Measurements from ENCODE around the gene PLSCR4.

DNA sequence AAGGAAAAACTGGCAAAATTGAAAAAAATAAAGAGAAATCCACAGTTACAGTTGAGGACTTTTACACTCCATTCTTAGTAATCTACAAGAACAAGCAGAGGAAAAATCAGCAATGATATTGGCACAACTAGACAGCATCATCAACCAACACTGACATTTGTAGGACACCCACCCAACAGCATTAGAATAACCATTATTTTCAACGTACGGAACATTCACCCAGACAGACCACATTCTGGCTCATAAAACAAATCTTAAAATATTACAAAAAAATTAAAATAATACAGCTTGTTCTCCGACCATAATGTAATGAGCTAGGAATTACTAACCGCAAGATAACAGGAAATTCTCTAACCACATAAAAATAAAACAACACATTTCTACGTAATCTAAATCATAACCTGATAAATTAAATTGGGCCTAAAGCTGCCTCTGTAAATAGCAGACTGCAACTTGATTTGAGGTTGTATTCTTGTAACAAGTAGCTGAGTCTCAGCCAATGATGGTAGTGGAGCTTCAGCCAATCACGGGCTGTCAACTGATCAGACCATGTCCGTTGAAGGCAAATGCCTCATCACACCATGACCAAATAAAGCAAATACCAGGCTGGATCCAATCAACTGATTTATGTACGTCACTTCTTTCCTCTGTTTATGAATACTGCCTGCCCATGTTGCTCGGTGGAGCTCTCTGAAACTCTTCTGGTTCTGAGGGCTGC, 9.2 kb downstream of the PLSCR4 start:
- TF ChIP-seq CTCF (IDR thresholded peaks at IDR 0.05; ENCODE audit: low read depth, low read length): no peak
- no peak for TF ChIP-seq POLR2A (IDR thresholded peaks at IDR 0.05; ENCODE audit: extremely low read depth, insufficient read length)
- TF ChIP-seq, protein P1, sequence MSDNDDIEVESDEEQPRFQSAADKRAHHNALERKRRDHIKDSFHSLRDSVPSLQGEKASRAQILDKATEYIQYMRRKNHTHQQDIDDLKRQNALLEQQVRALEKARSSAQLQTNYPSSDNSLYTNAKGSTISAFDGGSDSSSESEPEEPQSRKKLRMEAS (IDR thresholded peaks at IDR 0.05; ENCODE audit: low read depth, low read length): no peak
- no peak for TF ChIP-seq MYC (IDR thresholded peaks at IDR 0.05; ENCODE audit: low read depth, low read length)

All from NB4 (cell line).